Fibroblast of lung (primary cell): ENCODE measurements around the gene WDR54. TPM values are rescaled to one million over a fixed set of nuclear protein-coding genes. Genes with fewer than 3 reads are reported as not detected.

Experiments used
- DNase-seq, 2 donors: peaks; one replicate each; pipeline versions ENCODE4 v3.0.0 to v3.0.0-alpha.2; 2010; ENCODE audit warnings: low read depth in 2 of 2
- H2AFZ ChIP-seq: 2 replicates; pipeline ENCODE4 v1.5.1; 2012; ENCODE audit warnings: low read length, control low read depth, inconsistent platforms
- H3K27ac ChIP-seq: 2 replicates; pipeline ENCODE4 v1.5.1; 2011; ENCODE audit warnings: low read length, control low read depth; ENCODE audit not compliant: insufficient read depth
- H3K27me3 ChIP-seq: 2 replicates; pipeline ENCODE4 v1.5.1; 2011; ENCODE audit warnings: mild to moderate bottlenecking, low read length; ENCODE audit not compliant: control insufficient read depth, insufficient read depth
- H3K36me3 ChIP-seq: 2 replicates; pipeline ENCODE4 v1.5.1; 2011; ENCODE audit warnings: low read length; ENCODE audit not compliant: control insufficient read depth, insufficient read depth
- H3K4me1 ChIP-seq: 2 replicates; pipeline ENCODE4 v1.5.1; 2011; ENCODE audit warnings: low read length; ENCODE audit not compliant: control insufficient read depth, insufficient read depth; ENCODE audit errors: extremely low read depth
- H3K4me2 ChIP-seq: 2 replicates; pipeline ENCODE4 v1.5.1; 2011; ENCODE audit warnings: low read length, control low read depth; ENCODE audit not compliant: insufficient read depth; ENCODE audit errors: extremely low read depth
- H3K4me3 ChIP-seq, 4 experiments: fragments of 200-600 bp in 1 of 4; sonication (generic) in 1 of 4; replicated peaks in 1 of 4; 2 replicates each; pipeline ENCODE4 v1.5.1; 2011 to 2016; ENCODE audit warnings: low read length in 4 of 4, low read depth in 3 of 4, mild to moderate bottlenecking in 3 of 4, control low read depth in 2 of 4, inconsistent platforms in 1 of 4, mixed read lengths in 1 of 4; ENCODE audit not compliant: insufficient read depth in 1 of 4; ENCODE audit errors: control extremely low read depth in 1 of 4
- H3K79me2 ChIP-seq: 2 replicates; pipeline ENCODE4 v1.5.1; 2012; ENCODE audit warnings: mild to moderate bottlenecking, low read length, inconsistent platforms; ENCODE audit not compliant: control insufficient read depth, insufficient read depth
- H3K9ac ChIP-seq: 2 replicates; pipeline ENCODE4 v1.5.1; 2011; ENCODE audit warnings: mild to moderate bottlenecking, low read length, control low read depth; ENCODE audit not compliant: insufficient read depth
- H3K9me3 ChIP-seq: 2 replicates; pipeline ENCODE4 v1.5.1; 2012; ENCODE audit warnings: low read depth, low read length; ENCODE audit not compliant: control insufficient read depth, insufficient read depth
- H4K20me1 ChIP-seq: 2 replicates; pipeline ENCODE4 v1.5.1; 2011; ENCODE audit warnings: low read length; ENCODE audit not compliant: control insufficient read depth, insufficient read depth; ENCODE audit errors: extremely low read depth
- CTCF ChIP-seq, 2 donors: IDR thresholded peaks in 1 of 2; conservative IDR thresholded peaks in 1 of 2; 1 replicate in 1 of 2; 2 replicates in 1 of 2; pipeline ENCODE4 v1.5.1; 2011 to 2012; ENCODE audit warnings: low read length in 2 of 2, control low read depth in 1 of 2, inconsistent platforms in 1 of 2, low read depth in 1 of 2, mild to moderate bottlenecking in 1 of 2
- EZH2 ChIP-seq: IDR thresholded peaks from 2 replicates; pipeline ENCODE4 v1.5.1; 2012; ENCODE audit warnings: low read length, control low read depth, mild to moderate bottlenecking; ENCODE audit errors: missing control alignments
- polyA plus RNA-seq, 2 donors: library from polyadenylated mRNA; depleted of rRNA in 1 of 2; stranded (reverse) in 1 of 2; unstranded in 1 of 2; fragments of >200 nt; gene quantifications; 2 replicates each; pipeline ENCODE4 v1.2.1, GENCODE V29; 2011 to 2012; ENCODE audit warnings: missing spikeins in 1 of 2
- total RNA-seq: library from RNA; depleted of rRNA; stranded (reverse); fragments of >200 nt; gene quantifications from 2 replicates; pipeline ENCODE4 v1.2.1, GENCODE V29; 2014

Gene WDR54
- total and polyA plus RNA-seq, 2 donors (not counting 1 experiment from before 2014, with no cell fraction given): 24.3 to 27.1 TPM

- TF ChIP-seq EZH2 (no peak), CTCF (conservative IDR thresholded peaks at IDR 0.05 in 1 of 2, IDR thresholded peaks at IDR 0.05 in 1 of 2; ENCODE audit: low read depth in 1 of 2, low read length in 2 of 2) (no peak)
- no peak overlapping the region for H3K9ac ChIP-seq
- no peak overlapping the region for H3K27ac ChIP-seq
- peaks cover 16% of the 10 kb centered on the region for H3K36me3 ChIP-seq
- H2AFZ ChIP-seq: no peak overlapping the region
- H4K20me1 ChIP-seq: no peaks in the 10 kb centered on the region
- no peak overlapping the region for H3K4me2 ChIP-seq
- no peaks in the 10 kb centered on the region for H3K27me3 ChIP-seq
- no peaks in the 10 kb centered on the region for H3K9me3 ChIP-seq
- no peak overlapping the region for H3K4me3 ChIP-seq
- H3K4me1 ChIP-seq: peaks cover 2% of the 10 kb centered on the region
- no peaks in the 10 kb centered on the region for H3K79me2 ChIP-seq
- no peak for DNase-seq
These were observed 6.0 kb downstream of the WDR54 start for GRCh38 chr2:74427551-74427950.

- Histone ChIP-seq H3K79me2 (no peaks in the 10 kb centered on the region), H3K27ac (no peak overlapping the region), H3K9ac (no peak overlapping the region), H3K4me2 (no peak overlapping the region), H3K4me1 (peaks cover 2% of the 10 kb centered on the region), H3K9me3 (no peaks in the 10 kb centered on the region), H2AFZ (no peak overlapping the region), H3K36me3 (peaks cover 16% of the 10 kb centered on the region), H4K20me1 (no peaks in the 10 kb centered on the region), H3K4me3 (no peak overlapping the region), H3K27me3 (no peaks in the 10 kb centered on the region)
- TF ChIP-seq EZH2: no peak
- no peak for TF ChIP-seq CTCF (conservative IDR thresholded peaks at IDR 0.05 in 1 of 2, IDR thresholded peaks at IDR 0.05 in 1 of 2; ENCODE audit: low read depth in 1 of 2, low read length in 2 of 2)
- DNase-seq: no peak
These were observed 7.1 kb downstream of the WDR54 start for GRCh38 chr2:74428675-74429074.

GRCh38 chr2:74429487-74430451 is 8.2 kb downstream of the WDR54 start:
- Histone ChIP-seq H2AFZ (no peak overlapping the region), H3K9me3 (no peaks in the 10 kb centered on the region), H3K27ac (no peak overlapping the region), H3K79me2 (no peaks in the 10 kb centered on the region), H3K36me3 (peaks cover 16% of the 10 kb centered on the region), H3K27me3 (no peaks in the 10 kb centered on the region), H3K9ac (no peak overlapping the region), H3K4me1 (peaks cover 2% of the 10 kb centered on the region), H3K4me2 (no peak overlapping the region), H4K20me1 (no peaks in the 10 kb centered on the region), H3K4me3 (no peak overlapping the region)
- peak in 1 of 2 donors; percentile 24 for DNase-seq
- TF ChIP-seq CTCF (conservative IDR thresholded peaks at IDR 0.05 in 1 of 2, IDR thresholded peaks at IDR 0.05 in 1 of 2; ENCODE audit: low read depth in 1 of 2, low read length in 2 of 2): no peak
- no peak for TF ChIP-seq EZH2
